ENCODE data around the gene TGFB1I1.
"Not testable (repeated sequence)": the region's sequence is repeated elsewhere in the genome, so short reads cannot be mapped to it uniquely, and the experiment has no call there.

The TGFB1I1 gene

GRCh38 chr16:31436221-31437045 is 35.5 kb upstream of the TGFB1I1 start:
- Histone ChIP-seq H3K4me3 (replicated peaks; ENCODE audit: low read depth, low read length) (no peak overlapping the region), H3K36me3 (ENCODE audit: control insufficient read depth, insufficient read depth, low read length) (no peaks in the 10 kb centered on the region), H3K27me3 (replicated peaks; ENCODE audit: control insufficient read depth, insufficient read depth, low read length) (no peaks in the 10 kb centered on the region)
- TF ChIP-seq CTCF (IDR thresholded peaks at IDR 0.05; ENCODE audit: insufficient read depth, low read length, poor library complexity, severe bottlenecking): no peak
- no peak for DNase-seq (ENCODE audit: extremely low read depth, insufficient read length)

- Histone ChIP-seq H3K4me3 (replicated peaks; ENCODE audit: low read depth, low read length) (no peak overlapping the region), H3K36me3 (ENCODE audit: control insufficient read depth, insufficient read depth, low read length) (no peaks in the 10 kb centered on the region), H3K27me3 (replicated peaks; ENCODE audit: control insufficient read depth, insufficient read depth, low read length) (no peaks in the 10 kb centered on the region)
- no peak for DNase-seq (ENCODE audit: extremely low read depth, insufficient read length)
- TF ChIP-seq CTCF (IDR thresholded peaks at IDR 0.05; ENCODE audit: insufficient read depth, low read length, poor library complexity, severe bottlenecking): no peak
Observed at GRCh38 chr16:31438414-31438813, 33.5 kb upstream of the TGFB1I1 start.

GRCh38 chr16:31439023-31439422 is 32.9 kb upstream of the TGFB1I1 start:
- not testable (repeated sequence) for H3K36me3 ChIP-seq (ENCODE audit: control insufficient read depth, insufficient read depth, low read length); DNase-seq (ENCODE audit: extremely low read depth, insufficient read length); H3K27me3 ChIP-seq (replicated peaks; ENCODE audit: control insufficient read depth, insufficient read depth, low read length); H3K4me3 ChIP-seq (replicated peaks; ENCODE audit: low read depth, low read length)

GRCh38 chr16:31439519-31439918 is 32.4 kb upstream of the TGFB1I1 start:
- no peaks in the 10 kb centered on the region for H3K27me3 ChIP-seq (replicated peaks; ENCODE audit: control insufficient read depth, insufficient read depth, low read length)
- no peak overlapping the region for H3K4me3 ChIP-seq (replicated peaks; ENCODE audit: low read depth, low read length)

GRCh38 chr16:31440516-31441184 is 31.3 kb upstream of the TGFB1I1 start:
- H3K27me3 ChIP-seq (replicated peaks; ENCODE audit: control insufficient read depth, insufficient read depth, low read length): no peaks in the 10 kb centered on the region
- DNase-seq (ENCODE audit: extremely low read depth, insufficient read length): no peak
- H3K36me3 ChIP-seq (ENCODE audit: control insufficient read depth, insufficient read depth, low read length): no peaks in the 10 kb centered on the region
- H3K4me3 ChIP-seq (replicated peaks; ENCODE audit: low read depth, low read length): no peak overlapping the region
- TF ChIP-seq CTCF (IDR thresholded peaks at IDR 0.05; ENCODE audit: insufficient read depth, low read length, poor library complexity, severe bottlenecking): no peak

More at GRCh38 chr16:31439519-31439918, 32.4 kb upstream of the TGFB1I1 start:
- TF ChIP-seq CTCF (IDR thresholded peaks at IDR 0.05; ENCODE audit: insufficient read depth, low read length, poor library complexity, severe bottlenecking): no peak
- no peaks in the 10 kb centered on the region for H3K36me3 ChIP-seq (ENCODE audit: control insufficient read depth, insufficient read depth, low read length)
- no peak for DNase-seq (ENCODE audit: extremely low read depth, insufficient read length)

- Histone ChIP-seq H3K27me3 (replicated peaks; ENCODE audit: control insufficient read depth, insufficient read depth, low read length) (no peaks in the 10 kb centered on the region), H3K36me3 (ENCODE audit: control insufficient read depth, insufficient read depth, low read length) (no peaks in the 10 kb centered on the region), H3K4me3 (replicated peaks; ENCODE audit: low read depth, low read length) (no peak overlapping the region)
- no peak for TF ChIP-seq CTCF (IDR thresholded peaks at IDR 0.05; ENCODE audit: insufficient read depth, low read length, poor library complexity, severe bottlenecking)
- DNase-seq (ENCODE audit: extremely low read depth, insufficient read length): no peak
Observed at GRCh38 chr16:31441956-31442355, 30.0 kb upstream of the TGFB1I1 start.

GRCh38 chr16:31445931-31446330 is 26.0 kb upstream of the TGFB1I1 start:
- not testable (repeated sequence) for H3K27me3 ChIP-seq (replicated peaks; ENCODE audit: control insufficient read depth, insufficient read depth, low read length); H3K36me3 ChIP-seq (ENCODE audit: control insufficient read depth, insufficient read depth, low read length); DNase-seq (ENCODE audit: extremely low read depth, insufficient read length); H3K4me3 ChIP-seq (replicated peaks; ENCODE audit: low read depth, low read length)

All from GM06990 (cell line).